ENCODE results near the gene ANXA5. TPM values are rescaled to one million over a fixed set of nuclear protein-coding genes. Genes with fewer than 3 reads are reported as not detected.

Gene ANXA5
- total and polyA plus RNA-seq, 5 donors, result 145 to 218 (median 168) TPM

GRCh38 chr4:121712001-121712651 is 15.3 kb upstream of the ANXA5 start:
- Histone ChIP-seq H3K9me3 (ENCODE audit: control insufficient read depth, low read length) (no peaks in the 10 kb centered on the region), H3K27ac (ENCODE audit: low read length) (peak overlapping the region; percentile 65), H3K4me1 (ENCODE audit: control insufficient read depth, insufficient read depth, low read length) (no peaks in the 10 kb centered on the region), H3K27me3 (ENCODE audit: control insufficient read depth, insufficient read depth) (no peaks in the 10 kb centered on the region), H3K4me3 (ENCODE audit: low read length) (no peak overlapping the region)
- ATAC-seq, result peak in 1 of 2 donors; percentile 36
- DNase-seq, result no peak
- WGBS, result 51% methylated on average over 7 of the region's 7 CpGs
- intact Hi-C loops (cut with DNase I), result no loop called here

GRCh38 chr4:121711263-121712000 is 14.7 kb upstream of the ANXA5 start:
- ATAC-seq, result peak; percentile 100
- WGBS, result 3% methylated on average over 18 of the region's 18 CpGs
- H3K4me3 ChIP-seq (ENCODE audit: low read length), result no peak overlapping the region
- no peaks in the 10 kb centered on the region for H3K27me3 ChIP-seq (ENCODE audit: control insufficient read depth, insufficient read depth)
- H3K27ac ChIP-seq (ENCODE audit: low read length), result peak overlapping the region; percentile 65
- H3K4me1 ChIP-seq (ENCODE audit: control insufficient read depth, insufficient read depth, low read length), result no peaks in the 10 kb centered on the region
- DNase-seq, result peak; percentile 93 to 94 (median 94)
- intact Hi-C loops (cut with DNase I), result no loop called here
- no peaks in the 10 kb centered on the region for H3K9me3 ChIP-seq (ENCODE audit: control insufficient read depth, low read length)

- H3K4me3 ChIP-seq (ENCODE audit: low read length), result no peak overlapping the region
- no peaks in the 10 kb centered on the region for H3K9me3 ChIP-seq (ENCODE audit: control insufficient read depth, low read length)
- WGBS, result 99% methylated on average over 3 of the region's 3 CpGs
- ATAC-seq, result no peak
- H3K27me3 ChIP-seq (ENCODE audit: control insufficient read depth, insufficient read depth), result no peaks in the 10 kb centered on the region
- no peaks in the 10 kb centered on the region for H3K4me1 ChIP-seq (ENCODE audit: control insufficient read depth, insufficient read depth, low read length)
- no peak for DNase-seq
- intact Hi-C loops (cut with DNase I), result no loop called here
- H3K27ac ChIP-seq (ENCODE audit: low read length), result no peak overlapping the region
These were observed 13.1 kb upstream of the ANXA5 start for GRCh38 chr4:121709766-121710405.

GRCh38 chr4:121707344-121707743 is 10.6 kb upstream of the ANXA5 start:
- H3K9me3 ChIP-seq (ENCODE audit: control insufficient read depth, low read length), result no peaks in the 10 kb centered on the region
- no peaks in the 10 kb centered on the region for H3K27me3 ChIP-seq (ENCODE audit: control insufficient read depth, insufficient read depth)
- ATAC-seq (no peak), DNase-seq (no peak)
- intact Hi-C loops (cut with DNase I), result no loop called here
- no peak overlapping the region for H3K4me3 ChIP-seq (ENCODE audit: low read length)
- no peak overlapping the region for H3K27ac ChIP-seq (ENCODE audit: low read length)
- no peaks in the 10 kb centered on the region for H3K4me1 ChIP-seq (ENCODE audit: control insufficient read depth, insufficient read depth, low read length)

GRCh38 chr4:121706595-121707021 is 9.8 kb upstream of the ANXA5 start:
- DNase-seq (no peak), ATAC-seq (no peak)
- intact Hi-C loops (cut with DNase I), result no loop called here
- H3K27me3 ChIP-seq (ENCODE audit: control insufficient read depth, insufficient read depth), result no peaks in the 10 kb centered on the region
- whole genome bisulfite sequencing, result 71% methylated on average over 4 of the region's 4 CpGs
- H3K27ac ChIP-seq (ENCODE audit: low read length), result no peak overlapping the region
- no peak overlapping the region for H3K4me3 ChIP-seq (ENCODE audit: low read length)
- no peaks in the 10 kb centered on the region for H3K4me1 ChIP-seq (ENCODE audit: control insufficient read depth, insufficient read depth, low read length)
- H3K9me3 ChIP-seq (ENCODE audit: control insufficient read depth, low read length), result no peaks in the 10 kb centered on the region

GRCh38 chr4:121705521-121705920 is 8.7 kb upstream of the ANXA5 start:
- no peak for ATAC-seq
- intact Hi-C loops (cut with DNase I), result no loop called here
- Histone ChIP-seq H3K9me3 (ENCODE audit: control insufficient read depth, low read length) (no peaks in the 10 kb centered on the region), H3K4me3 (ENCODE audit: low read length) (no peak overlapping the region), H3K27ac (ENCODE audit: low read length) (no peak overlapping the region), H3K4me1 (ENCODE audit: control insufficient read depth, insufficient read depth, low read length) (no peaks in the 10 kb centered on the region), H3K27me3 (ENCODE audit: control insufficient read depth, insufficient read depth) (no peaks in the 10 kb centered on the region)
- DNase-seq, result no peak
- WGBS, result 85% methylated on average over 6 of the region's 6 CpGs

GRCh38 chr4:121702136-121702535 is 5.4 kb upstream of the ANXA5 start:
- no peak for DNase-seq
- no peak overlapping the region for H3K4me3 ChIP-seq (ENCODE audit: low read length)
- no peak overlapping the region for H3K27ac ChIP-seq (ENCODE audit: low read length)
- ATAC-seq, result no peak
- intact Hi-C loops (cut with DNase I), result no loop called here
- WGBS, result 87% methylated on average over 4 of the region's 4 CpGs
- H3K4me1 ChIP-seq (ENCODE audit: control insufficient read depth, insufficient read depth, low read length), result peaks cover 3% of the 10 kb centered on the region
- no peaks in the 10 kb centered on the region for H3K9me3 ChIP-seq (ENCODE audit: control insufficient read depth, low read length)
- no peaks in the 10 kb centered on the region for H3K27me3 ChIP-seq (ENCODE audit: control insufficient read depth, insufficient read depth)

GRCh38 chr4:121701263-121701662 is 4.5 kb upstream of the ANXA5 start:
- intact Hi-C loops (cut with DNase I), result no loop called here
- Histone ChIP-seq H3K4me3 (ENCODE audit: low read length) (no peak overlapping the region), H3K9me3 (ENCODE audit: control insufficient read depth, low read length) (no peaks in the 10 kb centered on the region), H3K27ac (ENCODE audit: low read length) (no peak overlapping the region), H3K4me1 (ENCODE audit: control insufficient read depth, insufficient read depth, low read length) (peaks cover 3% of the 10 kb centered on the region), H3K27me3 (ENCODE audit: control insufficient read depth, insufficient read depth) (no peaks in the 10 kb centered on the region)
- WGBS, result 95% methylated on average over 3 of the region's 3 CpGs
- DNase-seq (no peak), ATAC-seq (no peak)

- H3K9me3 ChIP-seq (ENCODE audit: control insufficient read depth, low read length), result no peaks in the 10 kb centered on the region
- peak; percentile 69 to 80 (median 76) for DNase-seq
- H3K27me3 ChIP-seq (ENCODE audit: control insufficient read depth, insufficient read depth), result no peaks in the 10 kb centered on the region
- no peak overlapping the region for H3K27ac ChIP-seq (ENCODE audit: low read length)
- WGBS, result 51% methylated on average over 5 of the region's 5 CpGs
- H3K4me1 ChIP-seq (ENCODE audit: control insufficient read depth, insufficient read depth, low read length), result peaks cover 3% of the 10 kb centered on the region
- intact Hi-C loops (cut with DNase I), result no loop called here
- H3K4me3 ChIP-seq (ENCODE audit: low read length), result no peak overlapping the region
- peak in 1 of 2 donors; percentile 6 for ATAC-seq
These were observed 1.5 kb upstream of the ANXA5 start for GRCh38 chr4:121698236-121698671.

- intact Hi-C loops (cut with DNase I), result no loop called here
These were observed 784 bp upstream of the ANXA5 start for GRCh38 chr4:121697564-121697963.

GRCh38 chr4:121696170-121696580 is 605 bp downstream of the ANXA5 start:
- peak; percentile 78 to 82 for ATAC-seq
- peak overlapping the region; percentile 95 for H3K27ac ChIP-seq (ENCODE audit: low read length)
- intact Hi-C loops (cut with DNase I), result no loop called here
- no peaks in the 10 kb centered on the region for H3K27me3 ChIP-seq (ENCODE audit: control insufficient read depth, insufficient read depth)
- H3K9me3 ChIP-seq (ENCODE audit: control insufficient read depth, low read length), result no peaks in the 10 kb centered on the region
- peak; percentile 85 to 94 (median 92) for DNase-seq
- under 1% methylated on average over 26 of the region's 26 CpGs for WGBS
- peak overlapping the region; percentile 92 for H3K4me3 ChIP-seq (ENCODE audit: low read length)
- H3K4me1 ChIP-seq (ENCODE audit: control insufficient read depth, insufficient read depth, low read length), result peaks cover 6% of the 10 kb centered on the region

More at GRCh38 chr4:121697564-121697963, 784 bp upstream of the ANXA5 start:
- no peaks in the 10 kb centered on the region for H3K9me3 ChIP-seq (ENCODE audit: control insufficient read depth, low read length)
- peaks cover 3% of the 10 kb centered on the region for H3K4me1 ChIP-seq (ENCODE audit: control insufficient read depth, insufficient read depth, low read length)
- WGBS, result 55% methylated on average over 9 of the region's 9 CpGs
- H3K27ac ChIP-seq (ENCODE audit: low read length), result no peak overlapping the region
- ATAC-seq (no peak), DNase-seq (no peak)
- H3K4me3 ChIP-seq (ENCODE audit: low read length), result peak overlapping the region; percentile 92
- H3K27me3 ChIP-seq (ENCODE audit: control insufficient read depth, insufficient read depth), result no peaks in the 10 kb centered on the region
